Activated CD8-positive, alpha-beta T cell treated with anti-CD3 and anti-CD28 coated beads for 36 hours (primary cell): ENCODE measurements around the gene OR10R2. TPM values are rescaled to one million over a fixed set of nuclear protein-coding genes. Genes with fewer than 3 reads are reported as not detected.

ENCODE experiments used
- ATAC-seq: fragments of 200-7000 bp; cut with Tn5 transposase; one replicate; pipeline ENCODE4 v1.10.0; 2021; ENCODE audit warnings: mild to moderate bottlenecking, moderate library complexity
- CTCF ChIA-PET: fragments of 350-600 bp; sonication (Branson Sonifier 250); formaldehyde crosslinking; loops from one replicate; lab custom pipeline; 2021; ENCODE audit warnings: antibody characterized with exemption; lab: Charles Lee
- POLR2A ChIA-PET: fragments of 350-600 bp; sonication (Branson Sonifier 250); formaldehyde crosslinking; loops from one replicate; lab custom pipeline; 2021; ENCODE audit warnings: antibody characterized with exemption; lab: Charles Lee
- DNase-seq: peaks from one replicate; pipeline ENCODE4 v3.0.0-alpha.2; 2020
- H3K27ac Mint-ChIP-seq: one replicate; pipeline ENCODE4 v1.8.0; 2021; ENCODE audit warnings: mild to moderate bottlenecking, mixed read lengths
- H3K27me3 Mint-ChIP-seq: one replicate; pipeline ENCODE4 v1.8.0; 2021; ENCODE audit warnings: mixed read lengths
- H3K36me3 Mint-ChIP-seq: one replicate; pipeline ENCODE4 v1.8.0; 2021; ENCODE audit warnings: low read depth, mixed read lengths
- H3K4me1 Mint-ChIP-seq: one replicate; pipeline ENCODE4 v1.8.0; 2021; ENCODE audit warnings: low read depth, mixed read lengths
- H3K4me3 Mint-ChIP-seq: one replicate; pipeline ENCODE4 v1.8.0; 2021; ENCODE audit warnings: mild to moderate bottlenecking, moderate library complexity, mixed read lengths
- H3K9me3 Mint-ChIP-seq: one replicate; pipeline ENCODE4 v1.8.0; 2021; ENCODE audit warnings: mixed read lengths
- intact Hi-C: fragments of 100-400 bp; cut with micrococcal nuclease; formaldehyde crosslinking; loops from one replicate; pipeline ENCODE4 v1.10.0; 2022
- total RNA-seq, 2 experiments: library from RNA; stranded (reverse); gene quantifications; one replicate each; pipeline ENCODE4 v1.2.3, GENCODE V29; 2021
- TF ChIP-seq, protein P1 (sequence below): fragments of 200-600 bp; IDR thresholded peaks from one replicate; pipeline ENCODE4 v1.8.0; 2022; ENCODE audit warnings: antibody characterized with exemption, mild to moderate bottlenecking

The OR10R2 gene
- total RNA-seq, 2 experiments from 2014 or later = not detected

DNA sequence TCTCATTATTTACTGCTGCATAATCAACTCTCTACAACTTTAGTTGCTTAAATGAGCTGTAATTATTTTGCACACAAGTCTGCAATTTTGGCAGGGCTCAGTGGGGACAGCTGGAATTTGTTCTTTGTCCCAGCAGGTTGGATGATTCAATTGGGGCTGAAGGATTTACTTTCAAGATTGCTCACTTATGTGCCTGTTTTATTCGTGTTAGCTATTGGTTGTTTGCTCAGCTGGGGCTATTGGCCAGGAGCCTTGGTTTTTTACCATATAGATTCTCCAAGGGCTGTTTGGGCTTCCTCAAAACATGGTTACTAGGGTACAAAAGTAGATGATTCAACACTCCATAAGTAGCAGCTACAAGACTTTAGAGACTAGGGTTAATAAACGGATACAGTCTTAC, 13.4 kb downstream of the OR10R2 start:
- Mint-ChIP-seq H3K27ac (no peak overlapping the region), H3K4me3 (no peak overlapping the region), H3K4me1 (no peaks in the 10 kb centered on the region), H3K27me3 (peaks cover 9% of the 10 kb centered on the region), H3K36me3 (no peaks in the 10 kb centered on the region), H3K9me3 (no peaks in the 10 kb centered on the region)
- ChIA-PET CTCF (no interaction called here), POLR2A (no interaction called here)
- no peak for ATAC-seq
- TF ChIP-seq, protein P1, sequence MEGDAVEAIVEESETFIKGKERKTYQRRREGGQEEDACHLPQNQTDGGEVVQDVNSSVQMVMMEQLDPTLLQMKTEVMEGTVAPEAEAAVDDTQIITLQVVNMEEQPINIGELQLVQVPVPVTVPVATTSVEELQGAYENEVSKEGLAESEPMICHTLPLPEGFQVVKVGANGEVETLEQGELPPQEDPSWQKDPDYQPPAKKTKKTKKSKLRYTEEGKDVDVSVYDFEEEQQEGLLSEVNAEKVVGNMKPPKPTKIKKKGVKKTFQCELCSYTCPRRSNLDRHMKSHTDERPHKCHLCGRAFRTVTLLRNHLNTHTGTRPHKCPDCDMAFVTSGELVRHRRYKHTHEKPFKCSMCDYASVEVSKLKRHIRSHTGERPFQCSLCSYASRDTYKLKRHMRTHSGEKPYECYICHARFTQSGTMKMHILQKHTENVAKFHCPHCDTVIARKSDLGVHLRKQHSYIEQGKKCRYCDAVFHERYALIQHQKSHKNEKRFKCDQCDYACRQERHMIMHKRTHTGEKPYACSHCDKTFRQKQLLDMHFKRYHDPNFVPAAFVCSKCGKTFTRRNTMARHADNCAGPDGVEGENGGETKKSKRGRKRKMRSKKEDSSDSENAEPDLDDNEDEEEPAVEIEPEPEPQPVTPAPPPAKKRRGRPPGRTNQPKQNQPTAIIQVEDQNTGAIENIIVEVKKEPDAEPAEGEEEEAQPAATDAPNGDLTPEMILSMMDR = no peak
- intact Hi-C loops = no loop called here
- DNase-seq = no peak

DNA sequence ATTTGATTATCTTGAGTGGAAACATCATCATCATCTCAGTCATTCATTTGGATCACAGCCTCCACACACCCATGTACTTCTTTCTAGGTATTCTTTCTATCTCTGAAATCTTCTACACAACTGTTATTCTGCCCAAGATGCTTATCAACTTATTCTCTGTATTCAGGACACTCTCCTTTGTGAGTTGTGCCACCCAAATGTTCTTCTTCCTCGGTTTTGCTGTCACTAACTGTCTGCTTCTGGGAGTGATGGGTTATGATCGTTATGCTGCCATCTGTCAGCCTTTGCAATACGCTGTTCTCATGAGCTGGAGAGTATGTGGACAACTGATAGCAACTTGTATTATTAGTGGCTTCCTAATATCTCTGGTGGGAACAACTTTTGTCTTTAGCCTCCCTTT, 19.3 kb downstream of the OR10R2 start:
- DNase-seq (no peak), ATAC-seq (no peak)
- no peaks in the 10 kb centered on the region for H3K4me1 Mint-ChIP-seq
- no peaks in the 10 kb centered on the region for H3K36me3 Mint-ChIP-seq
- H3K9me3 Mint-ChIP-seq = no peaks in the 10 kb centered on the region
- no peak overlapping the region for H3K4me3 Mint-ChIP-seq
- H3K27me3 Mint-ChIP-seq = peaks cover 8% of the 10 kb centered on the region
- ChIA-PET CTCF (no interaction called here), POLR2A (no interaction called here)
- no peak overlapping the region for H3K27ac Mint-ChIP-seq
- TF ChIP-seq, protein P1 = no peak
- intact Hi-C loops = no loop called here

DNA sequence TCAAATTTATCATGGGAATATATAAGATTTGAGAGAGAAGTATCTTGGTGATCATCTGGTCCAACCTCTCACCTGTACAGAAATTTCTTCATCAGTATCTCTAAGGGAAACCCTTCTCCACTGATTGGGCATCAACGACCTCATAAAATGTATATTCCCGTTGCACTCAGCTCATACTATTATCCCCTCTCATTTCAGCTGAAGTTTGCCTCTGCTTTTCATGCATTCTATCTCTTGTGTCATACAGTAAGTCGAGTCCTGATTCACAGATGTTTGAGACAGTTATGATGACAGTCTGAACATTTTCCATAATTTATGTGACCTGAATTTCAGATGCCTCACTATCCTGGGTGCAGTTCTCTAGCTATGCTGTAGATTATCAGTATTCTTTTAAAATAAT, 21.0 kb downstream of the OR10R2 start:
- POLR2A ChIA-PET = interaction anchor here (0.7 kb wide), 1 partner anchor 12 kb away, joined by 3 read pairs; no protein-coding TSS in a partner anchor
- TF ChIP-seq, protein P1 = no peak
- CTCF ChIA-PET = interaction anchor here (0.6 kb wide), 1 partner anchor 131 kb away, joined by 3 read pairs; no protein-coding TSS in a partner anchor
- no peaks in the 10 kb centered on the region for H3K9me3 Mint-ChIP-seq
- no peak overlapping the region for H3K4me3 Mint-ChIP-seq
- H3K36me3 Mint-ChIP-seq = no peaks in the 10 kb centered on the region
- intact Hi-C loops = no loop called here
- ATAC-seq (no peak), DNase-seq (no peak)
- H3K4me1 Mint-ChIP-seq = no peaks in the 10 kb centered on the region
- H3K27ac Mint-ChIP-seq = no peak overlapping the region
- H3K27me3 Mint-ChIP-seq = peaks cover 5% of the 10 kb centered on the region

DNA sequence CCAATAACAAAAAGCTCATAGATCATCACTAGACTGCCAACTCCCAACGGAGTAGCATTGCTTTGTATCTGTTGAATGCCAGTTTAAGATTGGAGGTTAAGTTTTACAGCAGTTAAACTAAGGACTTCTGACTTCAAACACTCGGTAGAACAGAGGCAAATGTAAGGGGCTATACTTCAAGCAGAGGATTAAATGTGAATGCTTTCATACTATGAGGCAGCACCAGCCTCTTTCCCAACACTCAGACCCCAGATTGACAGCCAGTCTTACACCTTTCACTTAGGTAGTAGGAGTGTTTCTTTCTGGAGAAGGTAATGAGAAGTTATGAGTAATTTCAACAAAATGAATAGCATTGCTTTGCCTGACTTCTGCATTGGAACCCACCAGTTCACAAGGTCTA, 22.8 kb downstream of the OR10R2 start:
- Mint-ChIP-seq H3K27me3 (peaks cover 7% of the 10 kb centered on the region), H3K4me1 (no peaks in the 10 kb centered on the region), H3K36me3 (no peaks in the 10 kb centered on the region), H3K9me3 (no peaks in the 10 kb centered on the region), H3K27ac (no peak overlapping the region), H3K4me3 (no peak overlapping the region)
- CTCF ChIA-PET = no interaction called here
- POLR2A ChIA-PET = no interaction called here
- ATAC-seq = no peak
- TF ChIP-seq, protein P1 = no peak
- intact Hi-C loops = no loop called here
- DNase-seq = no peak

DNA sequence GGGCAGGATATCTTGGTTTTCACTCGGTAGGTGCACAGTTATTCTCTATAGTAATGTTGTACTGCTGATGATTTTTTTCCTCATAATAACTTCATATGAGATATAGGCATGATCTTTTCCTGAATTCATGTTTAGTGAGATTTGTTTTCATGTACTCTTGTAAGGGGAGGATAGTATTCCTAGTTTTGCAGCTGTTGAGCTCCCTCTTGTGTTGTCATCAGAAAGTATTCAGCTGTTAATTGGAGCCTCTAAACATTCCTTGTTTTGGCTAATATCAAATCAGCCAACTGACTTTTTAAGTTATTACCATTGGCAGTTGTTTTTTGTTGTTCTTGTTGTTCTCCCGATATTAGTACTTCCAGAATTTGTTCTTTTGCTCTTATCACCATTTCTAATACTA, 24.4 kb downstream of the OR10R2 start:
- Mint-ChIP-seq H3K9me3 (no peaks in the 10 kb centered on the region), H3K27ac (no peak overlapping the region), H3K4me3 (no peak overlapping the region), H3K36me3 (no peaks in the 10 kb centered on the region), H3K27me3 (peaks cover 6% of the 10 kb centered on the region), H3K4me1 (no peaks in the 10 kb centered on the region)
- DNase-seq = no peak
- ChIA-PET POLR2A (no interaction called here), CTCF (interaction anchor here (0.9 kb wide), 1 partner anchor 292 kb away, joined by 4 read pairs; no protein-coding TSS in a partner anchor)
- no peak for ATAC-seq
- TF ChIP-seq, protein P1 = no peak
- intact Hi-C loops = no loop called here
